HTERT RPE-1 (cell line): ENCODE results near the gene SPP2.

Experiments
- in situ Hi-C: fragments of 300-500 bp; cut with MboI; formaldehyde crosslinking; loops from 4 replicates; pipeline ENCODE4 v1.14.3; 2020; ENCODE audit warnings: low sequenced_read_pairs

The SPP2 gene

GRCh38 chr2:234038076-234038802 lies 12.3 kb upstream of the SPP2 start:
- in situ Hi-C loops = no loop called here

- in situ Hi-C loops = no loop called here
Measured at GRCh38 chr2:234044157-234044556, 6.3 kb upstream of the SPP2 start.

DNA sequence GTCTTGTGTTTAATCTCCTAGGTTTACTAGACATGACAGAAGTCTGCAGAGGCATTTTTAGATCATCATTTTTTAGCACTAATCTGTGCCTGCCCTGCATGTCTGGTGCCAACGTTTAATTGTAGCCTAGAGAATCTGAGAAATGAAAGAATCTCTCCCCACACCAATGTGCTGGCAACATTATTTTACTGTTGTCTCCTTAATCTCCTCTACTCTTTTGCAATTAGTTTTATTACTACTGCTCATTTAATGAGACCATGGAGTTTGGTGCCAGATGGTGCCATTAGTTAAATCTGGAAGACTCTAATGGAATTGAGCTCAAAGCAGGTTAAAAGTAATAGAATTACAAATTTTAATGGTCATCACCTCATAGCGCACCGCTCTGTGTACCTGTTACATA lies 4.0 kb upstream of the SPP2 start:
- in situ Hi-C loops = no loop called here

DNA sequence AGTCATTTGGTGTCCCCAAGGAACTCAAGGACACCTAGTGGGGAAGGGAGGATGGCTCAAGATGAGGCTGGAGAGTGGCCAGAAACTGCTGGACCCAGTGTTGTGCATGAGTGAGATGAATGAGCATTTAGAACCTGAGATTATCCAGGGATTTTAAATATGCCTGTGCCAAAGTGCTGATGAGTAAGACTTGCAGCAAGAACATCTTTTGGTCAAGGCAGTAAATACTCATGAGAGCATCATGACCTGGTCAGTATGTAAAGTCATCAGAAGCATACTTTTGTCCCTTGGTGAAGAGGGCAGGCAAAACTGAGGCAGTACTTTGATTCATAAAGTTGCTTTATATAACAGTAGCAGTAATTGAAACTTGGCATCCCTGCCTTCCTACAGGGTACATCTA lies 3.1 kb upstream of the SPP2 start:
- in situ Hi-C loops = no loop called here

DNA sequence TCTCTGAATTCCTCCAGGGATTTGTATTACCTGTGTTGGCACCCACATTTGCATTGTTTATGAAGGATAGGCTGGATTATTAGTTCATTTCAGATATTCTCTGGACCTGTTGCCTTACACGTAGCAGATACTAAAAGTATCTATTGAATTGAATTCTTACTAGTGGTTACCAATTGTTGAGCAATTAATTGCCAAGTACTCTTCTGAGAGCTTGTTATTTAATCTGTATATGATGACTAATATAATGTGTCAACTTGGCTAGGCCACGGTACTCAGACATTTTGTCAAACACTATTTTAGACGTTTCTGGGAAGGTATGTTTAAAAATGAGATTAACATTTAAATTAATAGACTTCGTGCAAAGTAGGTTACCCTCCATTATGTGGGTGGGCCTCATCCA lies 2.5 kb upstream of the SPP2 start:
- in situ Hi-C loops = no loop called here

DNA sequence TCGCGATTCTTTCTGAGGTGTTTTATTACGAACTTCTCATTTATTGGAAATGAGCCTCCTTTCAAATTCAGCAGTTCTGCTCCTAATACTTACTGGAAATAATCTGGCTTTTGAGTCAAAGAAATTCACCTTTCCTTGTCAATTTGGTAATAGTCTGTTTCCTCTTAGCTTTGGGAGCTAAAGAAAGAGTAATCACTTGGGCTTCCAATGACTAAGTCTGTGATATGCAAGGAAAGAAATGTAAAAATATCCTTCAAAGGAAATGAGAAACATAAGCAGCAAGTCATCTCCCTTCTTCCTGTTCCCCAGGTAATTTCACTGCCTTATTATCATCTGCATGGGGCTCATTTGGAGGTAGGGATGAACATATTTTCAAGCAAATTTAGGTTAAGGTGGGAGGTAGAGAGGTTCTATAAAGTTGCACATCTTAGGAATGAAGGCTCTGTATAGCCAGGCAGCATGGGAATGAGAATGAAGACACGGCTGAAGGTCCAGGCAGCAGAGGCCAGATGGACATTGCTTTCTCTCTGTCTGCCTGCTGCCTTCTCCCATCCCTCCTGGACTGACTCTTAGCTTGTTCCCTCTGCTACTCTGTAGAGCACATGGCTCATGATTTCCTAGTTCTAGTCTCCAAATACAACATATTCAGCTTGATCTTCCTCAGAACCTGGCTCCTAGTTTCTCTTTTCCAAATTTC lies 1.0 kb downstream of the SPP2 start:
- in situ Hi-C loops = no loop called here

- in situ Hi-C loops = no loop called here
Measured at GRCh38 chr2:234058881-234059280, 8.4 kb downstream of the SPP2 start.

- in situ Hi-C loops = no loop called here
Measured at GRCh38 chr2:234060236-234060635, 9.7 kb downstream of the SPP2 start.

- in situ Hi-C loops = no loop called here
Measured at GRCh38 chr2:234061624-234062257, 11.2 kb downstream of the SPP2 start.

GRCh38 chr2:234066587-234066986 lies 16.1 kb downstream of the SPP2 start:
- in situ Hi-C loops = no loop called here

DNA sequence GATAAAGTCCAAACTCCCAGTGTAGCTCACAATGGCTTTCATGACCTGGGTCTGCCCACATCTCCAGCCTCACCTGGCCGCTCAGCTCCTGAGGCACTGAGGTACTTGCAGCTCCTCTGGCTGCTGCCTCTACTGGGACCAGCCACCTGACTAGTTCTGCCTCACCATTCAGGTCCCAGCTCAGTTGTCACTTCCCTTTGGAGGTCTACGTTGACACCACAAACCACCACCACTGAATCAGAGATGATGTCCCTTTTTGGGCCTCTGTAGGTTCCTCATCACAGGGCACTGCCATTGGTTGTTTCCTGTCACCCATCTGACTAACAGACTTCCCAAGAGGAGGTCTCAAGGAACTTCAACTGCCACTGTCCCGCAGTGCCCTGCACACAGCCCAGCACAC lies 21.2 kb downstream of the SPP2 start:
- in situ Hi-C loops = no loop called here

DNA sequence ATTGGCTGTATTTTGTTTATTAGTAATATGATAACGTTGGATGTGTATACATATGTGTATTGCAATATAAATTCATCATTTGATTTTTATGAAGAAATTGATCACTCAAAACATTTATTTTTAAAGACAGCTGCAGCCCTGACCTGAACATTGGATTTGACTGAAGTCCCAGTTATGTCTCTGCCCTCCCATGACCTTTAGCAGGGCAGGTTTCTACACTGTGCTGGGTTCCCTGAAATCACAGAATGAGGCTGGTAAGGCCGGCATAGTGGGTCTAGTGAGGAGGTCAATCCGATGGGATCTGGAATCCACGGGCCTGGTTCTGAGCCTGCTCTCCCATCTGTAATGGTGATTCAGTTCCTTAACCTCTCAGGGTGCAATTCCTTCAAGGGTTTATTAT lies 22.0 kb downstream of the SPP2 start:
- in situ Hi-C loops = no loop called here

DNA sequence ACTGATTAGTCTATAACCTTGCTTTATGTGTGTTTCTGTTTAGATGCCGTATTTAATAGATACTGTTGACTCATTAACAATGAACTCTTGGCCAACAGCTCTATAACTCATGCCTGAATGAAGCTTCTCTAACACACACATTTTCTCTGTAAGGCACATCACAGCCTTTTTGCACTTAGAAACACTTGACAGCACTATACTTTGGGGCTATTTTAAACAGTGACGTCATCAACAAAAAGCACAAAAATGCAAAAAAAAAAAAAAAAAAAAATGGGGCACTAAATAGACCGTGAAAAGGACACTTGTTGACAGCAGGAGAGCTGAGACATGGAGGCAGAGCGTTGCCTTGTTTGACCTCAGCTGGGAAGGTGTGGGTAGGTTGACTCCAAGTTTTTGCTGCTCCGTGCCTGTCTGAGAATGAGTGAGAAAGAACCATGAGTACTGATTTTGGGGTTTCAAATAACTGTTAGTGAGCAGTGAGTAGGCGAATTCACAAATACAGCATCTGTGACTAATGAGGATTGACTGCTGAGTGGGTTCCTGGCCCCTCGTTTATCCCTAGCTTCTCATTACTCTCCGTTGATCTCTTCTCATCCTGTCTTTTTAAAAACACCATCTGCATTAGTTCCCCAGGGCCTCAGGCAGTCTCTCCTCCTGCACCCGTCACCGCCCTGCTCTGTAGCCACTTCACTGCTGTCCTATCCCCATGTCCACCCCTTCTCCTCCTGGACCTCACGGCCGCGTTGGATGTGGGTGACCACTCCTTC lies 24.4 kb downstream of the SPP2 start:
- in situ Hi-C loops = no loop called here

DNA sequence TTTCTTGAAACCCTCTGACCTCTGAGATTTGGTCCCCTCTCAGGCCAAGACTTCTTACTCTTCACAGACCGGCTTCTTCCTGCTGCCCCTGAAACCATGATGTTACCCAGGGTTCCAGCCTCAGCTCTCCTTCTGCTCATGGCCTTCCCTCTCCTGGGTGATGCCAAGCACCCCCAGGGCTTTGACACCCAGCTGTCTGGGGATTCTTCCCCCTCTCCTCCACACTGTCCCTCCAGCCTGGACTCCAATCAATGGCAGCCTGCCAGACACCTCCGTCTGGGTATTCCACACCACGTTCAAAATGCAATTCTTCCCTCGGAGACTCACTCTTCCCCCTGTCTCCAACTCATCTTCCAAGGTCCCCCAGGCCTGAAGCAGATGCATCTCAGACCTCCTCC lies 25.0 kb downstream of the SPP2 start:
- in situ Hi-C loops = no loop called here

- in situ Hi-C loops = no loop called here
Measured at GRCh38 chr2:234075947-234076346, 25.4 kb downstream of the SPP2 start.

DNA sequence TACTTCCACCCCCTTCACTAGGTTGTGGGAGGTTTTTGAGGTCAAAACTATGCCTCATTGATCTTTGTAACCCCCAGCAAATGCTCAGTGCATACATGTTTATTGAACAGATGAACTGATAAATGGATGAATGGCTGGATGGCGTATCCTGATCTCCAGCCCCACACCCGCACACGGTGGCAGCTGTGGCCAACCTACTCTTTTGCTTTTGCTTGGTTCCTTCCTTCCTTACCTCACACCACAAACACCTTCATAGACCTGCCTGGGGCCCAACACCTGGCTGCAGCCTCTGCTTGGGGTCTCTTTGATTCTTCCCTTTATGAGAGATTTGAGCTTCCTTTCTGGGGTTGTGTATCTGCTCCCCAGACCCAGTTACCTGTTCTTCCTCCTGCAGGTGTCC lies 25.9 kb downstream of the SPP2 start:
- in situ Hi-C loops = no loop called here

- in situ Hi-C loops = no loop called here
Measured at GRCh38 chr2:234078129-234078528, 27.6 kb downstream of the SPP2 start.

DNA sequence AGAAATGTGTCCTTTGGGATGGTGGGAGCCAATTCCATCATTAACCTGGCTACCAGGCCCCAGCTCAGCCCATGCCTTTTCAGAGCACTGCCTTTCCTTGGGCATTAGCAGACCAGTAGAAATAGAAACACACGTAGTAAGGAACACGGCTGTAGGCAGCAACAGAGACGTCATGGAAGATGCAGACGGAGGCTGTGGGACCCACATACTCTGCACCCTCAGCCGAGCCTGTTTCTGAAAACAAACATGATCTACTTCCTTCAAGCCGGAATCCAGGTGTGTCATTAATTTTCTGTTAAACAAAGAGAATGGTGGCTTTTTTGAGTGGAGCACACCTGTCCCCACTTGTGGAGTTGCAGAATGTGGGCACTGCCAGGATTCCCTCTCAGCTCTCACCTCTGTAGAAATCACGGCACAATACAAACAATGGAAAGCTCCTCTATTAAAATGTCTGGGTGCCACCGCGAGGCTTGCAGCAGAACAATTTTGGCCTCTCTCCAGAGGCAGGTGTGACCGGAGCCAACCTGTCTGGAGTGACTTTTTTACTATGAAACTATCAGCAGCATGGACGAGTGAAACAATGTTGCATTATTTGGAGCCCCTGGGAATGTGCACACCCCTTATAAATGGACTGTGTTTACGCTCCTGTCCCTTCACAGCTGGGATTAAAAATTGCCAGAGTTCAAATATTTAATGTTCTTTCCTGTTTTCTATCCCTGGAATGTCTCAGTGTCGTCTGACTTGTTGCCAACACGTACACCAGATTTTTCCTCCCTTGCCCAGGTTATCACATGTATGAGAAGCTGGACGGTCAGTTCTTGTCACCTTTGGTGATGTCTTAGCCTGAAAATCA lies 31.7 kb downstream of the SPP2 start:
- in situ Hi-C loops = no loop called here

DNA sequence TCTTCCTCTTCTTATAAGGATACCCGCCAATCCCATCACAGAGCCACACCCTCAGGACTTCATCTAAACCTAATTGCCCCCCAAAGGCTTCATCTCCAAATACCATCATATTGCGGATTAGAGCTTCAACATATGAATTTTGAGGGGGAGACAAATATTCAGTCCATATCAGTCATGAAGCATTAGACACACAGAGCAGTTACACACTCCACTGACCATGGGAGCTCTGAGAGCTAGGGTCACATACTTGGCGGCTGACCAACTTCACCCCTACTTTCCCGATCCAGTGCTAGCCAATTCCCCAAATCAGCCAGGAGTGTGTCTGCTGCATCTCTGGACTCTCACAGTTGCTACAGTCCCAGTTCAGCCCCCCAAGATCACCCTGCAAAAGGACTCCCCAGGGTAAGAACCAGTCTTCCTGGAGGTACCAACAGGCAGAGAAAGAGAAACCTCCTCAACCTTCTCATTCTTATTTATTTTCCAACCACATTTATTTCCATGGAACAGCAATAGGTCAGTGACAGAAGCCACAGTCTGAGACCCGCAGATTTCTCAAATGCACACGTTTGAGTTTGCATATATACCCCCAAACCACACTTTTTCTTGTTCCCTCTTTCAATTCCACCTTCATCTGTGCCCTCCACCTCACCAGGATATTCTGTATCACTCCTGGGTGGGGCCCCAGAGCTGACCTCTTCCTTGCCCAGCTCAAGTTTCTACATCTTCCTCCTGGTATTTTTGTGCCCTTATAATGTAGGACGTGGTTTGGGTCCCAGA lies 33.3 kb downstream of the SPP2 start:
- in situ Hi-C loops = no loop called here

DNA sequence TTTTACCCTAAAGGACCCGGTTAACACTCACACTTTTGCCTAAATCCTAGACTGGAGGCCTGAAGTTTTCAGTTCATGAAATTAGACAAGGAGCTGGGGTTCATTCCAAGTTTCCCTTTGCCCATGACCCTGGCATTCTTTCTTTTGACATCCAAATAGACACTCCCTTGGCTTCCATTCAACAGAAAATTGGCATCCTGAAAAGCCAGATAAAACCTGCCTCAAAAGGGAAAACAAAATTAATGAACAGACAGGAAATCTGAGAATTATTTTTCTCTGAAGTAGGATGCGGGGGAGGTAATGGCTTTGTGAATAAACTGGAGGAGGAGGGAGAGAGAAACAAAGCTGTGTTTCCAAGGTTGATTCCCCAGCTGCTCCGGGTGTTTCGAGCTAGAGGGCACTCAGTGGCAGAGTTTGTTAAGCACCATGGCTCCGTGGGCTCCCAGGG lies 41.0 kb downstream of the SPP2 start:
- in situ Hi-C loops = no loop called here
